HAP-1 (cell line): Measurements from ENCODE around the gene RPAIN.

Experiments used
- DNase-seq, 2 experiments: peaks; one replicate each; pipeline ENCODE4 v3.0.0-alpha.2; 2016 to 2020; ENCODE audit warnings: low spot score in 2 of 2
- H3K27me3 ChIP-seq: fragments of 250-450 bp; sonication (Bioruptor Pico); 2 replicates; pipeline ENCODE4 v1.5.1; 2020; ENCODE audit warnings: low read depth, mild to moderate bottlenecking, moderate library complexity
- H3K36me3 ChIP-seq: fragments of 250-450 bp; sonication (Bioruptor Pico); replicated peaks from 2 replicates; pipeline ENCODE4 v1.5.1; 2020; ENCODE audit warnings: mild to moderate bottlenecking
- H3K4me1 ChIP-seq: fragments of 250-450 bp; sonication (Bioruptor Pico); 2 replicates; pipeline ENCODE4 v1.5.1; 2020; ENCODE audit warnings: mild to moderate bottlenecking
- H3K4me3 ChIP-seq: fragments of 250-450 bp; sonication (Bioruptor Pico); 2 replicates; pipeline ENCODE4 v1.5.1; 2020; ENCODE audit warnings: mild to moderate bottlenecking, moderate library complexity
- H3K9me3 ChIP-seq: fragments of 250-450 bp; sonication (Bioruptor Pico); 2 replicates; pipeline ENCODE4 v1.5.1; 2020; ENCODE audit warnings: mild to moderate bottlenecking, moderate library complexity
- in situ Hi-C: fragments of 300-500 bp; cut with MboI; formaldehyde crosslinking; loops from 3 replicates; pipeline ENCODE4 v1.14.3; 2020; ENCODE audit warnings: low sequenced_read_pairs, inconsistent platforms, mixed read lengths

Gene RPAIN

GRCh38 chr17:5419959-5420653 is at the start of gene RPAIN:
Gene RPAIN (plus strand): TSS chr17:5420182. CDS start chr17:5420211, 29 bp downstream.
- DNase-seq, result peak; percentile 87 to 92

GRCh38 chr17:5370411-5370810 is 49.6 kb upstream of the RPAIN start:
- DNase-seq, result no peak
- peaks cover 72% of the 10 kb centered on the region for H3K36me3 ChIP-seq

More at GRCh38 chr17:5419959-5420653, at the start of gene RPAIN:
- Histone ChIP-seq H3K4me1 (peaks cover 9% of the 10 kb centered on the region; the same call in 1 of the 2 replicates), H3K4me3 (peak within 1 kb of the TSS; percentile 91), H3K36me3 (peaks cover 61% of the 10 kb centered on the region), H3K27me3 (no peaks in the 10 kb centered on the region), H3K9me3 (no peaks in the 10 kb centered on the region)
- in situ Hi-C loops, result no loop called here

GRCh38 chr17:5373112-5373511 is 46.9 kb upstream of the RPAIN start:
- Histone ChIP-seq H3K4me3 (no peak overlapping the region), H3K36me3 (peaks cover 74% of the 10 kb centered on the region), H3K4me1 (no peaks in the 10 kb centered on the region), H3K27me3 (no peaks in the 10 kb centered on the region), H3K9me3 (no peaks in the 10 kb centered on the region)
- no peak for DNase-seq
- in situ Hi-C loops, result no loop called here

More at GRCh38 chr17:5370411-5370810, 49.6 kb upstream of the RPAIN start:
- Histone ChIP-seq H3K27me3 (no peaks in the 10 kb centered on the region), H3K9me3 (no peaks in the 10 kb centered on the region), H3K4me3 (no peak overlapping the region), H3K4me1 (no peaks in the 10 kb centered on the region)
- in situ Hi-C loops, result no loop called here

GRCh38 chr17:5378566-5379207 is 41.3 kb upstream of the RPAIN start:
- Histone ChIP-seq H3K36me3 (peaks cover 80% of the 10 kb centered on the region), H3K27me3 (no peaks in the 10 kb centered on the region), H3K9me3 (no peaks in the 10 kb centered on the region), H3K4me1 (no peaks in the 10 kb centered on the region), H3K4me3 (no peak overlapping the region)
- in situ Hi-C loops, result no loop called here
- no peak for DNase-seq

- in situ Hi-C loops, result no loop called here
- peaks cover 81% of the 10 kb centered on the region for H3K36me3 ChIP-seq
Measured at GRCh38 chr17:5379351-5380107, 40.5 kb upstream of the RPAIN start.

GRCh38 chr17:5380491-5381135 is 39.4 kb upstream of the RPAIN start:
- no peaks in the 10 kb centered on the region for H3K9me3 ChIP-seq
- H3K4me3 ChIP-seq, result no peak overlapping the region
- no peaks in the 10 kb centered on the region for H3K4me1 ChIP-seq
- H3K27me3 ChIP-seq, result no peaks in the 10 kb centered on the region
- DNase-seq, result no peak
- H3K36me3 ChIP-seq, result peaks cover 87% of the 10 kb centered on the region
- in situ Hi-C loops, result no loop called here

More at GRCh38 chr17:5379351-5380107, 40.5 kb upstream of the RPAIN start:
- Histone ChIP-seq H3K4me3 (no peak overlapping the region), H3K27me3 (no peaks in the 10 kb centered on the region), H3K4me1 (no peaks in the 10 kb centered on the region), H3K9me3 (no peaks in the 10 kb centered on the region)
- DNase-seq, result no peak

- H3K9me3 ChIP-seq, result no peaks in the 10 kb centered on the region
- H3K27me3 ChIP-seq, result no peaks in the 10 kb centered on the region
- no peak for DNase-seq
- H3K4me1 ChIP-seq, result no peaks in the 10 kb centered on the region
- H3K36me3 ChIP-seq, result peaks cover 95% of the 10 kb centered on the region
- in situ Hi-C loops, result no loop called here
- H3K4me3 ChIP-seq, result no peak overlapping the region
Measured at GRCh38 chr17:5381542-5381941, 38.4 kb upstream of the RPAIN start.

GRCh38 chr17:5391678-5392077 is 28.3 kb upstream of the RPAIN start:
- Histone ChIP-seq H3K4me1 (no peaks in the 10 kb centered on the region), H3K27me3 (no peaks in the 10 kb centered on the region), H3K9me3 (no peaks in the 10 kb centered on the region), H3K4me3 (no peak overlapping the region), H3K36me3 (peaks cover 87% of the 10 kb centered on the region)
- in situ Hi-C loops, result no loop called here
- no peak for DNase-seq

- H3K4me3 ChIP-seq, result no peak overlapping the region
Measured at GRCh38 chr17:5396612-5397011, 23.4 kb upstream of the RPAIN start.

GRCh38 chr17:5399767-5400166 is 20.2 kb upstream of the RPAIN start:
- in situ Hi-C loops, result no loop called here
- Histone ChIP-seq H3K36me3 (peaks cover 82% of the 10 kb centered on the region), H3K4me1 (no peaks in the 10 kb centered on the region), H3K4me3 (no peak overlapping the region), H3K9me3 (no peaks in the 10 kb centered on the region), H3K27me3 (no peaks in the 10 kb centered on the region)
- no peak for DNase-seq

More at GRCh38 chr17:5396612-5397011, 23.4 kb upstream of the RPAIN start:
- no peaks in the 10 kb centered on the region for H3K27me3 ChIP-seq
- H3K4me1 ChIP-seq, result no peaks in the 10 kb centered on the region
- in situ Hi-C loops, result no loop called here
- H3K9me3 ChIP-seq, result no peaks in the 10 kb centered on the region
- DNase-seq, result no peak
- peaks cover 82% of the 10 kb centered on the region for H3K36me3 ChIP-seq

GRCh38 chr17:5405400-5405799 is 14.6 kb upstream of the RPAIN start:
- H3K4me3 ChIP-seq, result no peak overlapping the region
- H3K27me3 ChIP-seq, result no peaks in the 10 kb centered on the region
- no peak for DNase-seq
- peaks cover 87% of the 10 kb centered on the region for H3K36me3 ChIP-seq
- in situ Hi-C loops, result no loop called here
- no peaks in the 10 kb centered on the region for H3K4me1 ChIP-seq
- no peaks in the 10 kb centered on the region for H3K9me3 ChIP-seq

GRCh38 chr17:5408186-5408585 is 11.8 kb upstream of the RPAIN start:
- in situ Hi-C loops, result no loop called here
- no peak for DNase-seq
- Histone ChIP-seq H3K36me3 (peaks cover 87% of the 10 kb centered on the region), H3K4me3 (no peak overlapping the region), H3K4me1 (no peaks in the 10 kb centered on the region), H3K27me3 (no peaks in the 10 kb centered on the region), H3K9me3 (no peaks in the 10 kb centered on the region)

- DNase-seq, result no peak
- no peaks in the 10 kb centered on the region for H3K9me3 ChIP-seq
- H3K4me3 ChIP-seq, result no peak overlapping the region
- H3K27me3 ChIP-seq, result no peaks in the 10 kb centered on the region
- H3K36me3 ChIP-seq, result peaks cover 86% of the 10 kb centered on the region
- H3K4me1 ChIP-seq, result no peaks in the 10 kb centered on the region
- in situ Hi-C loops, result no loop called here
Measured at GRCh38 chr17:5410594-5411272, 9.2 kb upstream of the RPAIN start.
